AG09309 (cell line): ENCODE measurements around the gene RNF217.
"Not testable (repeated sequence)": the region's sequence is repeated elsewhere in the genome, so short reads cannot be mapped to it uniquely, and the experiment has no call there.

Experiments
- DNase-seq: peaks from one replicate; pipeline ENCODE4 v3.0.0-alpha.2; 2010; ENCODE audit warnings: low read depth
- H3K4me3 ChIP-seq: 2 replicates; pipeline ENCODE4 v1.5.1; 2011; ENCODE audit warnings: mild to moderate bottlenecking, low read depth, low read length, moderate library complexity; ENCODE audit not compliant: control insufficient read depth
- TF ChIP-seq, protein P1 (sequence below): IDR thresholded peaks from 2 replicates; pipeline ENCODE4 v1.5.1; 2011; ENCODE audit warnings: mild to moderate bottlenecking, low read depth, low read length, inconsistent platforms; ENCODE audit not compliant: insufficient read depth, control insufficient read depth; ENCODE audit errors: missing control alignments

RNF217 gene

GRCh38 chr6:125058546-125058945 lies 96.3 kb downstream of the RNF217 start:
- no peak for DNase-seq
- TF ChIP-seq, protein P1, sequence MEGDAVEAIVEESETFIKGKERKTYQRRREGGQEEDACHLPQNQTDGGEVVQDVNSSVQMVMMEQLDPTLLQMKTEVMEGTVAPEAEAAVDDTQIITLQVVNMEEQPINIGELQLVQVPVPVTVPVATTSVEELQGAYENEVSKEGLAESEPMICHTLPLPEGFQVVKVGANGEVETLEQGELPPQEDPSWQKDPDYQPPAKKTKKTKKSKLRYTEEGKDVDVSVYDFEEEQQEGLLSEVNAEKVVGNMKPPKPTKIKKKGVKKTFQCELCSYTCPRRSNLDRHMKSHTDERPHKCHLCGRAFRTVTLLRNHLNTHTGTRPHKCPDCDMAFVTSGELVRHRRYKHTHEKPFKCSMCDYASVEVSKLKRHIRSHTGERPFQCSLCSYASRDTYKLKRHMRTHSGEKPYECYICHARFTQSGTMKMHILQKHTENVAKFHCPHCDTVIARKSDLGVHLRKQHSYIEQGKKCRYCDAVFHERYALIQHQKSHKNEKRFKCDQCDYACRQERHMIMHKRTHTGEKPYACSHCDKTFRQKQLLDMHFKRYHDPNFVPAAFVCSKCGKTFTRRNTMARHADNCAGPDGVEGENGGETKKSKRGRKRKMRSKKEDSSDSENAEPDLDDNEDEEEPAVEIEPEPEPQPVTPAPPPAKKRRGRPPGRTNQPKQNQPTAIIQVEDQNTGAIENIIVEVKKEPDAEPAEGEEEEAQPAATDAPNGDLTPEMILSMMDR, result no peak
- no peak overlapping the region for H3K4me3 ChIP-seq

DNA sequence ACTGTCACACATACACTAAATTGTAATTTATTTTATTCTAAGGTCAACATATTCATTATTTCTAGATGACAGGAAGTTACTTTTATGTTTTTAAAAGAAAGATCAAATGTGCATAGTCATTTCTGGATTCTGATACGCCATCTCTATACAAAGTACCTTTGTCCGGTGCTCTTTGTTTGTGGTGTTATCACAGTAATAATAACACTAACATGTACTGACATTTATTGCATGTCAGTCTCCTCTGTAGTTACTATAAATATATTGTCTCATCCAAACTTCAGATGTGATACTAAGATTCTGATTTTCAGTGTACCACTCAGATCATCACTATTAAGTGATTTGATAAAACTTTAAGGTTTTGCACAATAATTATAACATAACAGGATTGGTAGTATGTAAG lies 101.1 kb downstream of the RNF217 start:
- TF ChIP-seq, protein P1, result no peak
- no peak for DNase-seq
- H3K4me3 ChIP-seq, result no peak overlapping the region

GRCh38 chr6:125066140-125066539 lies 103.9 kb downstream of the RNF217 start:
- DNase-seq, result no peak
- H3K4me3 ChIP-seq, result no peak overlapping the region
- TF ChIP-seq, protein P1, result no peak

DNA sequence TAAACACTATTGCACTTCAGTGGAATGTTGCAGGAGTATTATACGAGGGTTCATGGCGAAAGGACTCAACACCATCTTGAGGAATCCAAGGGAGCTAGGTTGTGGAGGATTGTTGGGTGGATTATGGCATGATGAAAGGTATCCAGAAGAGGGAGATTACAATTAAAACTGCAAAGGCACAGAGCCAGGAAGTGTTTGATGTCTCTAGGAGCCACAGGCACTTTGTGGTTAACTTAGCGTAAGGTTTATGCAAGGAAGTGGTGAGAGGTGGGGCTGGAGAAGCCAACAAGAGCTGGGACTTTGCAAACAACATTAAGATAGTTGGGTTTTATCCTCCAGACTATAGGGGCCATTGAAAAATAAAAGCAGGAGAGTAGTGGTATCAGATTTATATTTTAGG lies 104.7 kb downstream of the RNF217 start:
- DNase-seq, result no peak
- no peak overlapping the region for H3K4me3 ChIP-seq
- TF ChIP-seq, protein P1, result no peak

- DNase-seq, result no peak
- no peak overlapping the region for H3K4me3 ChIP-seq
- TF ChIP-seq, protein P1, result no peak
Measured at GRCh38 chr6:125067552-125067951, 105.3 kb downstream of the RNF217 start.

DNA sequence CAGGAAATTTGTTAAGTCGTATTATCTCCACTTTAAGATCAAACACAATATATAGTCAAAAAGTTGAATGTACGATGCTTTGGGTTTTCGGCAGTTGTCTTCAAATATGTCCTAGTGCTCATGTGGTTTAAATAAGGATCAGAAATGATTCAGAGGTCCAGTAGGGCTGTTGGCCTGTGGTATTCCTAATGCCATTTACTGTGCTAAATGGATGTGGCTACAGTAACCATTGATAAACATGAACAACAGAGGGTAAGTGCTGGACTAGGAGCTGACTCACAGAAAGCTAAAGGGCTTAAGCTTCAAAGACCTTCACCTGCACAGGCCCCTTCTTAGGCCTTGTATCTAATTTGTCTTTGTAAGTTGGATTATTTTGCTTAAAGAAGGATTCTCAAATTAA lies 110.8 kb downstream of the RNF217 start:
- TF ChIP-seq, protein P1, result no peak
- no peak for DNase-seq
- H3K4me3 ChIP-seq, result no peak overlapping the region

DNA sequence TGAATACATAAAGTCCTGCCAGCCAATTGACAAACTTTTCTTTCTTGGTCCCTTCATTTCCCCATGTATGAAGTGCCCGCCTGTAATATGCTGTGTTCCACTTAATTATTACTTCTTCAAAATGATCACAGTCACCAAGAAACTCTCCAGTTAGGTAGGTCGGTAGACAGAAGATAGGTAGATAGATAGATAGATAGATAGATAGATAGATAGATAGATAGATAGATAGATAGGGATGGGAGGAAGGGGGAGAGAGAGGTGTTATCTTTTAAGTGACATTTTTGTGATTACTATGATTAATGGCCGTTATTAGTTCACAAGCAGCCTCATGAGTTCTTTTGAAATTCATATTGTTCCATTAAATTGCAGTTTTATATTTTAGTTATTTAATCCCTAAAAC lies 111.9 kb downstream of the RNF217 start:
- no peak overlapping the region for H3K4me3 ChIP-seq
- no peak for DNase-seq
- TF ChIP-seq, protein P1, result no peak

DNA sequence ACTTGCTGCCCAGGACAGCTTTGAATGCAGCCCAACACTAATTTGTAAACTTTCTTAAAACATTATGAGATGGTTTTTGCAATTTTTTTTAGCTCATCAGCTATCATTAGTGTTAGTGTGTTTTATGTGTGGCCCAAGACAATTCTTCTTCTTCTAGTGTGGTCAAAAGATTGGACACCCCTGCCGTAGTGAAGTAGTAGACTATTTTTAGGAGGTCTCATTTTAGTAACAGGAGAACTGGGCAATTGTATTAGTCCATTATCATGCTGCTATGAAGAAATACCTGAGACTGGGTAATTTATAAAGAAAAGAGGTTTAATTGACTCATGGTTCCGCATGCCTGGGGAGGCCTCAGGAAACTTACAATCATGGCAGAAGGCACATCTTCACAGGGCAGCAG lies 112.8 kb downstream of the RNF217 start:
- H3K4me3 ChIP-seq, DNase-seq: not testable (repeated sequence)
